Measurements from ENCODE around the gene MYO5A.

DNA sequence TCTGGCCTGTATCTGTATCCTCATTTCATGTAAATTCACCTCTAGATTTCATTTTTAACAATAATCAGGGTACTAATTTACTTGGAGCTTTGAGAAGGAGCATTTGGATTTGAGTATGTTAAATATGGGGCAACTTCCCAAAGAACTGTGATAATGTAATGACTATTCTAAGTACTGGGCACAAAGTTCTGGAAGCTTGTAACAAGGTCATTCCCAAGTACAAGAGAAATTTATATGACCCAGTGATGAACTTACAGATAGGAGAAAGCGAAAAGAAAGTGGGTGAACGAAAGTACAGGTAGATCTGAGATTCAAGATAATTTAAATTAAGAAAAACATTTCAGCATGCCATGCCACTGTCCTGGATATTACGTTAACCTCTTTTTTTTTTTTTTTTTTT is 93.8 kb downstream of the MYO5A start:
- TF ChIP-seq, protein P1, sequence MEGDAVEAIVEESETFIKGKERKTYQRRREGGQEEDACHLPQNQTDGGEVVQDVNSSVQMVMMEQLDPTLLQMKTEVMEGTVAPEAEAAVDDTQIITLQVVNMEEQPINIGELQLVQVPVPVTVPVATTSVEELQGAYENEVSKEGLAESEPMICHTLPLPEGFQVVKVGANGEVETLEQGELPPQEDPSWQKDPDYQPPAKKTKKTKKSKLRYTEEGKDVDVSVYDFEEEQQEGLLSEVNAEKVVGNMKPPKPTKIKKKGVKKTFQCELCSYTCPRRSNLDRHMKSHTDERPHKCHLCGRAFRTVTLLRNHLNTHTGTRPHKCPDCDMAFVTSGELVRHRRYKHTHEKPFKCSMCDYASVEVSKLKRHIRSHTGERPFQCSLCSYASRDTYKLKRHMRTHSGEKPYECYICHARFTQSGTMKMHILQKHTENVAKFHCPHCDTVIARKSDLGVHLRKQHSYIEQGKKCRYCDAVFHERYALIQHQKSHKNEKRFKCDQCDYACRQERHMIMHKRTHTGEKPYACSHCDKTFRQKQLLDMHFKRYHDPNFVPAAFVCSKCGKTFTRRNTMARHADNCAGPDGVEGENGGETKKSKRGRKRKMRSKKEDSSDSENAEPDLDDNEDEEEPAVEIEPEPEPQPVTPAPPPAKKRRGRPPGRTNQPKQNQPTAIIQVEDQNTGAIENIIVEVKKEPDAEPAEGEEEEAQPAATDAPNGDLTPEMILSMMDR (IDR thresholded peaks at IDR 0.05) = no peak
- TF ChIP-seq POLR2A (IDR thresholded peaks at IDR 0.05) = no peak
